ENCODE measurements around the gene LRRC3. TPM values are rescaled to one million over a fixed set of nuclear protein-coding genes. Genes with fewer than 3 reads are reported as not detected.

The LRRC3 gene
- polyA plus RNA-seq, 1 of the 3 experiments (the other 2 are of a cell fraction): 2.3 TPM

DNA sequence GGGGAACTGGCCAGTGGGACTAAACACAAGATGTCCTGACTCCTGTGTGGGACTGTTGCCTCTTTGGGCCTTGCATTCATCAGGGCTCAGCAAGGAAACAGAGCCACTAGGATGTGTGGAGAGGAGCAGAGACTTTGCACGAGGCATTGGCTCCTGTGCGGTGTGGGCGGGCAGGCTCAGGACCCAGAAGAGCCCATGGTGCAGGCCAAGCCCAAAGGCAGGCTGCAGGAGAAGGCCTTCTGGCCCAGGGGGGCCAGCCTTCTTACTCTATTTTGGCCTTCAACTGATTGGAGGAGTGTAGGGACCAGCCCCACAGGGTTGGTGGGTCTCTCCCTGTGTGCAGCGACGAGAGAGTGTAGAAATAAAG lies 23.5 kb downstream of the LRRC3 start:
- POLR2A ChIA-PET: no interaction called here

More for the DNA sequence above, 23.5 kb downstream of the LRRC3 start:
- 77% methylated on average over 5 of the region's 5 CpGs for WGBS (ENCODE audit: low lambda C conversion rate)
- no peaks in the 10 kb centered on the region for H3K36me3 ChIP-seq (replicated peaks in 1 of 2; ENCODE audit: control insufficient read depth in 1 of 2, insufficient read depth in 2 of 2, low read length in 1 of 2)
- H3K4me1 ChIP-seq (ENCODE audit: control insufficient read depth in 1 of 2, insufficient read depth in 2 of 2, low read depth in 1 of 2, low read length in 1 of 2): no peaks in the 10 kb centered on the region
- H4K20me1 ChIP-seq (ENCODE audit: insufficient read depth): no peaks in the 10 kb centered on the region
- no peaks in the 10 kb centered on the region for H3F3A ChIP-seq (replicated peaks; ENCODE audit: insufficient read depth)
- H3K9me2 ChIP-seq: no peaks in the 10 kb centered on the region
- H3K9ac ChIP-seq: no peak overlapping the region
- no peak for DNase-seq
- no peaks in the 10 kb centered on the region for H3K79me2 ChIP-seq (ENCODE audit: insufficient read depth)
- TF ChIP-seq RXRA (IDR thresholded peaks at IDR 0.05; ENCODE audit: borderline replicate concordance, low read depth): no peak
- no peak for TF ChIP-seq JUND (IDR thresholded peaks at IDR 0.05)
- TF ChIP-seq, protein P1, sequence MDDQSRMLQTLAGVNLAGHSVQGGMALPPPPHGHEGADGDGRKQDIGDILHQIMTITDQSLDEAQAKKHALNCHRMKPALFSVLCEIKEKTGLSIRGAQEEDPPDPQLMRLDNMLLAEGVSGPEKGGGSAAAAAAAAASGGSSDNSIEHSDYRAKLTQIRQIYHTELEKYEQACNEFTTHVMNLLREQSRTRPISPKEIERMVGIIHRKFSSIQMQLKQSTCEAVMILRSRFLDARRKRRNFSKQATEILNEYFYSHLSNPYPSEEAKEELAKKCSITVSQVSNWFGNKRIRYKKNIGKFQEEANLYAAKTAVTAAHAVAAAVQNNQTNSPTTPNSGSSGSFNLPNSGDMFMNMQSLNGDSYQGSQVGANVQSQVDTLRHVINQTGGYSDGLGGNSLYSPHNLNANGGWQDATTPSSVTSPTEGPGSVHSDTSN (IDR thresholded peaks at IDR 0.05): no peak
- TF ChIP-seq, protein P2, sequence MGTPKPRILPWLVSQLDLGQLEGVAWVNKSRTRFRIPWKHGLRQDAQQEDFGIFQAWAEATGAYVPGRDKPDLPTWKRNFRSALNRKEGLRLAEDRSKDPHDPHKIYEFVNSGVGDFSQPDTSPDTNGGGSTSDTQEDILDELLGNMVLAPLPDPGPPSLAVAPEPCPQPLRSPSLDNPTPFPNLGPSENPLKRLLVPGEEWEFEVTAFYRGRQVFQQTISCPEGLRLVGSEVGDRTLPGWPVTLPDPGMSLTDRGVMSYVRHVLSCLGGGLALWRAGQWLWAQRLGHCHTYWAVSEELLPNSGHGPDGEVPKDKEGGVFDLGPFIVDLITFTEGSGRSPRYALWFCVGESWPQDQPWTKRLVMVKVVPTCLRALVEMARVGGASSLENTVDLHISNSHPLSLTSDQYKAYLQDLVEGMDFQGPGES (IDR thresholded peaks at IDR 0.05; ENCODE audit: low read depth, low read length): no peak
- TF ChIP-seq, protein P3, sequence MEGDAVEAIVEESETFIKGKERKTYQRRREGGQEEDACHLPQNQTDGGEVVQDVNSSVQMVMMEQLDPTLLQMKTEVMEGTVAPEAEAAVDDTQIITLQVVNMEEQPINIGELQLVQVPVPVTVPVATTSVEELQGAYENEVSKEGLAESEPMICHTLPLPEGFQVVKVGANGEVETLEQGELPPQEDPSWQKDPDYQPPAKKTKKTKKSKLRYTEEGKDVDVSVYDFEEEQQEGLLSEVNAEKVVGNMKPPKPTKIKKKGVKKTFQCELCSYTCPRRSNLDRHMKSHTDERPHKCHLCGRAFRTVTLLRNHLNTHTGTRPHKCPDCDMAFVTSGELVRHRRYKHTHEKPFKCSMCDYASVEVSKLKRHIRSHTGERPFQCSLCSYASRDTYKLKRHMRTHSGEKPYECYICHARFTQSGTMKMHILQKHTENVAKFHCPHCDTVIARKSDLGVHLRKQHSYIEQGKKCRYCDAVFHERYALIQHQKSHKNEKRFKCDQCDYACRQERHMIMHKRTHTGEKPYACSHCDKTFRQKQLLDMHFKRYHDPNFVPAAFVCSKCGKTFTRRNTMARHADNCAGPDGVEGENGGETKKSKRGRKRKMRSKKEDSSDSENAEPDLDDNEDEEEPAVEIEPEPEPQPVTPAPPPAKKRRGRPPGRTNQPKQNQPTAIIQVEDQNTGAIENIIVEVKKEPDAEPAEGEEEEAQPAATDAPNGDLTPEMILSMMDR (IDR thresholded peaks at IDR 0.05): no peak
- TF ChIP-seq FOXM1 (IDR thresholded peaks at IDR 0.05; ENCODE audit: low read depth): no peak
- TF ChIP-seq, protein P4, sequence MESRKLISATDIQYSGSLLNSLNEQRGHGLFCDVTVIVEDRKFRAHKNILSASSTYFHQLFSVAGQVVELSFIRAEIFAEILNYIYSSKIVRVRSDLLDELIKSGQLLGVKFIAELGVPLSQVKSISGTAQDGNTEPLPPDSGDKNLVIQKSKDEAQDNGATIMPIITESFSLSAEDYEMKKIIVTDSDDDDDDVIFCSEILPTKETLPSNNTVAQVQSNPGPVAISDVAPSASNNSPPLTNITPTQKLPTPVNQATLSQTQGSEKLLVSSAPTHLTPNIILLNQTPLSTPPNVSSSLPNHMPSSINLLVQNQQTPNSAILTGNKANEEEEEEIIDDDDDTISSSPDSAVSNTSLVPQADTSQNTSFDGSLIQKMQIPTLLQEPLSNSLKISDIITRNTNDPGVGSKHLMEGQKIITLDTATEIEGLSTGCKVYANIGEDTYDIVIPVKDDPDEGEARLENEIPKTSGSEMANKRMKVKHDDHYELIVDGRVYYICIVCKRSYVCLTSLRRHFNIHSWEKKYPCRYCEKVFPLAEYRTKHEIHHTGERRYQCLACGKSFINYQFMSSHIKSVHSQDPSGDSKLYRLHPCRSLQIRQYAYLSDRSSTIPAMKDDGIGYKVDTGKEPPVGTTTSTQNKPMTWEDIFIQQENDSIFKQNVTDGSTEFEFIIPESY (IDR thresholded peaks at IDR 0.05; ENCODE audit: borderline replicate concordance, low read depth): no peak
- TF ChIP-seq, protein P5, sequence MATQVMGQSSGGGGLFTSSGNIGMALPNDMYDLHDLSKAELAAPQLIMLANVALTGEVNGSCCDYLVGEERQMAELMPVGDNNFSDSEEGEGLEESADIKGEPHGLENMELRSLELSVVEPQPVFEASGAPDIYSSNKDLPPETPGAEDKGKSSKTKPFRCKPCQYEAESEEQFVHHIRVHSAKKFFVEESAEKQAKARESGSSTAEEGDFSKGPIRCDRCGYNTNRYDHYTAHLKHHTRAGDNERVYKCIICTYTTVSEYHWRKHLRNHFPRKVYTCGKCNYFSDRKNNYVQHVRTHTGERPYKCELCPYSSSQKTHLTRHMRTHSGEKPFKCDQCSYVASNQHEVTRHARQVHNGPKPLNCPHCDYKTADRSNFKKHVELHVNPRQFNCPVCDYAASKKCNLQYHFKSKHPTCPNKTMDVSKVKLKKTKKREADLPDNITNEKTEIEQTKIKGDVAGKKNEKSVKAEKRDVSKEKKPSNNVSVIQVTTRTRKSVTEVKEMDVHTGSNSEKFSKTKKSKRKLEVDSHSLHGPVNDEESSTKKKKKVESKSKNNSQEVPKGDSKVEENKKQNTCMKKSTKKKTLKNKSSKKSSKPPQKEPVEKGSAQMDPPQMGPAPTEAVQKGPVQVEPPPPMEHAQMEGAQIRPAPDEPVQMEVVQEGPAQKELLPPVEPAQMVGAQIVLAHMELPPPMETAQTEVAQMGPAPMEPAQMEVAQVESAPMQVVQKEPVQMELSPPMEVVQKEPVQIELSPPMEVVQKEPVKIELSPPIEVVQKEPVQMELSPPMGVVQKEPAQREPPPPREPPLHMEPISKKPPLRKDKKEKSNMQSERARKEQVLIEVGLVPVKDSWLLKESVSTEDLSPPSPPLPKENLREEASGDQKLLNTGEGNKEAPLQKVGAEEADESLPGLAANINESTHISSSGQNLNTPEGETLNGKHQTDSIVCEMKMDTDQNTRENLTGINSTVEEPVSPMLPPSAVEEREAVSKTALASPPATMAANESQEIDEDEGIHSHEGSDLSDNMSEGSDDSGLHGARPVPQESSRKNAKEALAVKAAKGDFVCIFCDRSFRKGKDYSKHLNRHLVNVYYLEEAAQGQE (IDR thresholded peaks at IDR 0.05; ENCODE audit: low read depth, low read length): no peak
- TF ChIP-seq EP300 (IDR thresholded peaks at IDR 0.05; ENCODE audit: borderline replicate concordance in 1 of 2, low read depth in 1 of 2, low read length in 1 of 2): no peak
- TF ChIP-seq NFIC (IDR thresholded peaks at IDR 0.05; ENCODE audit: borderline replicate concordance): no peak
- TF ChIP-seq MXI1 (IDR thresholded peaks at IDR 0.05; ENCODE audit: low read depth, low read length): no peak
- TF ChIP-seq RFX5 (IDR thresholded peaks at IDR 0.05; ENCODE audit: low read length): no peak
- no peak for TF ChIP-seq MEF2A (IDR thresholded peaks at IDR 0.05; ENCODE audit: borderline replicate concordance, low read depth)
- no peak for TF ChIP-seq RCOR1 (IDR thresholded peaks at IDR 0.05; ENCODE audit: low read length)
- no peak for TF ChIP-seq TCF12 (IDR thresholded peaks at IDR 0.05)
- TF ChIP-seq TAF1 (IDR thresholded peaks at IDR 0.05; ENCODE audit: borderline replicate concordance, low read depth, low read length): no peak
- no peak for TF ChIP-seq YY1 (IDR thresholded peaks at IDR 0.05; ENCODE audit: low read depth)
- no peak for TF ChIP-seq SIN3A (IDR thresholded peaks at IDR 0.05; ENCODE audit: borderline replicate concordance, low read depth, low read length)
- H3K4me3 ChIP-seq (ENCODE audit: low read depth in 2 of 2, low read length in 1 of 2): no peak overlapping the region
- CTCF ChIA-PET: interaction anchor here (0.7 to 2.8 kb wide), 3 partner anchors 23 to 140 kb away, joined by 3 to 12 read pairs (median 4); partner anchors contain the start of genes CFAP410 and LRRC3
- no peaks in the 10 kb centered on the region for H3K9me3 ChIP-seq
- no peak overlapping the region for H3K4me2 ChIP-seq
- H2AFZ ChIP-seq (ENCODE audit: low read depth): no peak overlapping the region
- H3K27me3 ChIP-seq (ENCODE audit: insufficient read depth): peaks cover 9% of the 10 kb centered on the region; the same call in 1 of the 2 replicates
- no peak overlapping the region for H3K27ac ChIP-seq (ENCODE audit: low read depth in 2 of 2, low read length in 1 of 2)

Data from SK-N-SH (cell line).